ENCODE results near the gene PRM1.

PRM1 gene

GRCh38 chr16:11310634-11310977, 29.5 kb upstream of the PRM1 start:
- DNase-seq (ENCODE audit: low read depth): no peak
- H3K4me3 ChIP-seq (ENCODE audit: low read depth, low read length): no peak overlapping the region
- TF ChIP-seq POLR2A (IDR thresholded peaks at IDR 0.05; ENCODE audit: extremely low read depth, insufficient read length): no peak
- no peak for TF ChIP-seq MYC (IDR thresholded peaks at IDR 0.05; ENCODE audit: low read depth, low read length)
- TF ChIP-seq CTCF (IDR thresholded peaks at IDR 0.05; ENCODE audit: low read depth, low read length): no peak
- TF ChIP-seq, protein P1, sequence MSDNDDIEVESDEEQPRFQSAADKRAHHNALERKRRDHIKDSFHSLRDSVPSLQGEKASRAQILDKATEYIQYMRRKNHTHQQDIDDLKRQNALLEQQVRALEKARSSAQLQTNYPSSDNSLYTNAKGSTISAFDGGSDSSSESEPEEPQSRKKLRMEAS (IDR thresholded peaks at IDR 0.05; ENCODE audit: low read depth, low read length): no peak

DNA sequence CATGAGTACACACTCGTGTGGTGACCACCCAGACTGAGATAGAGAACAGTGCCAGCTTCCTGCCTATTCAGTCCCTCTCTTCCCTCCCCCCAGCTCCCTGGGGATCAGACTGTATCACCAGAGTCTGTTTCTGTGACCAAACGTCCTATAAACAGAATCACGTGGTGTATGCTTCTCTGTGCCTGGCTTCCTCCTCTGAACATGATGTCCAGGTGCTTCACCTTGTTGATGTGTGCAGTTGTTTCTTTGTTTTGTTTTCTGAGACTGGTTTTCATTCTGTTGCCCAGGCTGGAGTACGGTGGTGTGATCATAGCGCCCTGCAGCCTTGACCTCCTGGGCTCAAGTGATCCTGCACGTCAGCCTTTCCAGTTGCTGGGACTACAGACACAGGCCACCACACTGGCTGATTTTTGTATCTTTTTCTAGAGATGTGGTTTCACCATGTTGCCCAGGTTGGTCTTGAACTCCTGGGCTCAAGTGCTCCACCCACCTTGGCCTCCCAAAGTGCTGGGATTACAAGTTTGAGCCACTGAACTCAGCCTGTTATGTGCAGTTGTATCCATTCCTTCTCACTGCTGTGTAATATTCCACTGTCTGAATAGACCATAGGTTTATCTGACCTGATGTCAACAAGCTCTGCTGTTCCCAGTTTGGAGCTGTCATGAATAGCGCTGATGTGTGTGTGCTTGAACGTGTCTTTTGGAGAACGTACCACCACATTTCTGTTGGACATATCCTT, 28.9 kb upstream of the PRM1 start:
- no peak overlapping the region for H3K4me3 ChIP-seq (ENCODE audit: low read depth, low read length)
- peak; percentile 87 for DNase-seq (ENCODE audit: low read depth)
- no peak for TF ChIP-seq CTCF (IDR thresholded peaks at IDR 0.05; ENCODE audit: low read depth, low read length)
- TF ChIP-seq, protein P1 (IDR thresholded peaks at IDR 0.05; ENCODE audit: low read depth, low read length): peak; percentile 95
- TF ChIP-seq MYC (IDR thresholded peaks at IDR 0.05; ENCODE audit: low read depth, low read length): peak; percentile 37

- DNase-seq (ENCODE audit: low read depth): peak; percentile 29
- TF ChIP-seq, protein P1 (IDR thresholded peaks at IDR 0.05; ENCODE audit: low read depth, low read length): no peak
- TF ChIP-seq CTCF (IDR thresholded peaks at IDR 0.05; ENCODE audit: low read depth, low read length): no peak
- no peak for TF ChIP-seq POLR2A (IDR thresholded peaks at IDR 0.05; ENCODE audit: extremely low read depth, insufficient read length)
- TF ChIP-seq MYC (IDR thresholded peaks at IDR 0.05; ENCODE audit: low read depth, low read length): no peak
- no peak overlapping the region for H3K4me3 ChIP-seq (ENCODE audit: low read depth, low read length)
Observed at GRCh38 chr16:11308493-11309283, 27.6 kb upstream of the PRM1 start.

- no peak for TF ChIP-seq MYC (IDR thresholded peaks at IDR 0.05; ENCODE audit: low read depth, low read length)
- TF ChIP-seq POLR2A (IDR thresholded peaks at IDR 0.05; ENCODE audit: extremely low read depth, insufficient read length): no peak
- no peak for TF ChIP-seq CTCF (IDR thresholded peaks at IDR 0.05; ENCODE audit: low read depth, low read length)
- TF ChIP-seq, protein P1 (IDR thresholded peaks at IDR 0.05; ENCODE audit: low read depth, low read length): no peak
- DNase-seq (ENCODE audit: low read depth): peak; percentile 39
- no peak overlapping the region for H3K4me3 ChIP-seq (ENCODE audit: low read depth, low read length)
Observed at GRCh38 chr16:11307639-11308492, 26.7 kb upstream of the PRM1 start.

DNA sequence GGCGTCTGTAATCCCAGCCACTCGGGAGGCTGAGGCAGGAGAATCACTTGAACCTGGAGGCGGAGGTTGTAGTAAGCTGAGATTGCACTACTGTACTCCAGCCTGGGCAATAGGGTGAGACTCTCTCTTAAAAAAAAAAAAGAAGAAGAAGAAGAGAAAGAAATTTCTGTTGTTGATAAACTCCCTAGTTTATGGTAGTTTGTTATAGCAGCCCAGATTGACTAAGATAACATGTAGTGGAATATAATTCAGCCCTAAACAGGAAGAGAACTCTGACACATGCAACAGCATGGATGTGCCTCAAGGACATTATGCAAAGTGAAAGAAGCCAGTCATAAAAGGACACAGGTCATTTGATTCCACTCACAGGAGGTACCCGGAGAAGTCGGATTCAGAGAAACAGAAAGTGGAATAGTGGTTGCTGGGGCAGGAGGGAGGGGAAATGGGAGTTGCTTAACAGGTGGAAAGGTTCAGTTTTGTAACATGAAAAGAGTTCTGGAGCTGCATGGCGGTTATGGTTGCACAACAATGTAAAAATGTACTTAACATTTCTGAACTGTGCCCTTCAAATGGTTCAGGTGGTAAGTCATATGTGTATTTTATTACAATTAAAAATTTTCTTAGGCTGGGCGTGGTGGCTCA, 26.0 kb upstream of the PRM1 start:
- no peak overlapping the region for H3K4me3 ChIP-seq (ENCODE audit: low read depth, low read length)
- DNase-seq (ENCODE audit: low read depth): peak; percentile 93
- TF ChIP-seq, protein P1 (IDR thresholded peaks at IDR 0.05; ENCODE audit: low read depth, low read length): no peak; the same call in 1 of the 2 replicates
- TF ChIP-seq MYC (IDR thresholded peaks at IDR 0.05; ENCODE audit: low read depth, low read length): no peak
- no peak for TF ChIP-seq POLR2A (IDR thresholded peaks at IDR 0.05; ENCODE audit: extremely low read depth, insufficient read length)
- TF ChIP-seq CTCF (IDR thresholded peaks at IDR 0.05; ENCODE audit: low read depth, low read length): no peak
